Ecto neural progenitor cell (in vitro differentiated cells): ENCODE data around the gene ZNF341.
"Not testable (repeated sequence)": the region's sequence is repeated elsewhere in the genome, so short reads cannot be mapped to it uniquely, and the experiment has no call there.

Source experiments
- DNase-seq: peaks from one replicate; pipeline ENCODE4 v3.0.0-alpha.2; 2018; ENCODE audit warnings: low spot score

ZNF341 gene

GRCh38 chr20:33731693-33732165, at the start of gene ZNF341:
Gene ZNF341 (plus strand): TSS chr20:33731996. CDS start chr20:33732022, 26 bp downstream.
- DNase-seq = no peak

- no peak for DNase-seq
These were observed 47.1 kb upstream of the ZNF341 start for GRCh38 chr20:33684533-33685327.

- peak; percentile 81 for DNase-seq
These were observed 46.3 kb upstream of the ZNF341 start for GRCh38 chr20:33685328-33686099.

GRCh38 chr20:33686100-33686983, 45.5 kb upstream of the ZNF341 start, which contains the start of gene E2F1:
Gene E2F1 (minus strand): TSS chr20:33686385. CDS start chr20:33686264, 121 bp downstream.
- peak; percentile 98 for DNase-seq

GRCh38 chr20:33686984-33687366, 44.8 kb upstream of the ZNF341 start:
- DNase-seq = no peak

- no peak for DNase-seq
These were observed 44.4 kb upstream of the ZNF341 start for GRCh38 chr20:33687370-33687915.

- no peak for DNase-seq
These were observed 43.5 kb upstream of the ZNF341 start for GRCh38 chr20:33687993-33688937.

GRCh38 chr20:33688938-33689424, 42.8 kb upstream of the ZNF341 start:
- DNase-seq = no peak

GRCh38 chr20:33689493-33689892, 42.3 kb upstream of the ZNF341 start:
- no peak for DNase-seq

GRCh38 chr20:33689973-33690372, 41.8 kb upstream of the ZNF341 start:
- DNase-seq = no peak

- no peak for DNase-seq
These were observed 38.5 kb upstream of the ZNF341 start for GRCh38 chr20:33693289-33693688.

- DNase-seq = peak; percentile 61
These were observed 37.8 kb upstream of the ZNF341 start for GRCh38 chr20:33693741-33694638.

GRCh38 chr20:33694639-33695012, 37.2 kb upstream of the ZNF341 start:
- DNase-seq = no peak

GRCh38 chr20:33696448-33696847, 35.3 kb upstream of the ZNF341 start:
- DNase-seq = no peak

- no peak for DNase-seq
These were observed 34.7 kb upstream of the ZNF341 start for GRCh38 chr20:33697129-33697528.

- not testable (repeated sequence) for DNase-seq
These were observed 32.8 kb upstream of the ZNF341 start for GRCh38 chr20:33698966-33699365.

GRCh38 chr20:33700696-33701441, 30.9 kb upstream of the ZNF341 start:
- DNase-seq = not testable (repeated sequence)

- no peak for DNase-seq
These were observed 30.0 kb upstream of the ZNF341 start for GRCh38 chr20:33701629-33702450.
